GM06990 (cell line): ENCODE measurements around the gene SELENBP1.
"Not testable (repeated sequence)": the region's sequence is repeated elsewhere in the genome, so short reads cannot be mapped to it uniquely, and the experiment has no call there.

Experiments used
- DNase-seq: peaks from one replicate; pipeline ENCODE4 v3.0.0-alpha.2; 2011; ENCODE audit not compliant: insufficient read length; ENCODE audit errors: extremely low read depth
- H3K27me3 ChIP-seq: replicated peaks from 2 replicates; pipeline ENCODE4 v1.6.0; 2011; ENCODE audit warnings: low read length; ENCODE audit not compliant: control insufficient read depth, insufficient read depth
- H3K36me3 ChIP-seq: 2 replicates; pipeline ENCODE4 v1.5.1; 2011; ENCODE audit warnings: low read length; ENCODE audit not compliant: control insufficient read depth, insufficient read depth
- H3K4me3 ChIP-seq: replicated peaks from 2 replicates; pipeline ENCODE4 v1.5.1; 2011; ENCODE audit warnings: low read depth, mild to moderate bottlenecking, control low read depth, low read length
- CTCF ChIP-seq: IDR thresholded peaks from 2 replicates; pipeline ENCODE4 v1.5.1; 2011; ENCODE audit warnings: low read length, control low read depth, mild to moderate bottlenecking, inconsistent platforms; ENCODE audit not compliant: insufficient read depth, poor library complexity, severe bottlenecking

SELENBP1 gene

GRCh38 chr1:151391079-151391563 lies 18.6 kb upstream of the SELENBP1 start:
- no peak for TF ChIP-seq CTCF
- H3K27me3 ChIP-seq, result no peaks in the 10 kb centered on the region

GRCh38 chr1:151390221-151391078 lies 17.9 kb upstream of the SELENBP1 start:
- not testable (repeated sequence) for DNase-seq, H3K4me3 ChIP-seq, H3K27me3 ChIP-seq, H3K36me3 ChIP-seq

More at GRCh38 chr1:151391079-151391563, 18.6 kb upstream of the SELENBP1 start:
- no peak overlapping the region for H3K4me3 ChIP-seq
- no peaks in the 10 kb centered on the region for H3K36me3 ChIP-seq
- no peak for DNase-seq

GRCh38 chr1:151386002-151386401 lies 13.5 kb upstream of the SELENBP1 start:
- no peak for TF ChIP-seq CTCF
- H3K4me3 ChIP-seq, result no peak overlapping the region
- DNase-seq, result no peak
- H3K27me3 ChIP-seq, result no peaks in the 10 kb centered on the region
- no peaks in the 10 kb centered on the region for H3K36me3 ChIP-seq

GRCh38 chr1:151384584-151384983 lies 12.1 kb upstream of the SELENBP1 start:
- Histone ChIP-seq H3K27me3 (no peaks in the 10 kb centered on the region), H3K36me3 (no peaks in the 10 kb centered on the region), H3K4me3 (no peak overlapping the region)
- no peak for DNase-seq
- TF ChIP-seq CTCF, result no peak

- TF ChIP-seq CTCF, result no peak
- Histone ChIP-seq H3K27me3 (no peaks in the 10 kb centered on the region), H3K4me3 (no peak overlapping the region), H3K36me3 (no peaks in the 10 kb centered on the region)
- DNase-seq, result no peak
These were observed 4.8 kb upstream of the SELENBP1 start for GRCh38 chr1:151377150-151377884.

GRCh38 chr1:151373196-151373595 lies 691 bp upstream of the SELENBP1 start:
- Histone ChIP-seq H3K4me3 (no peak overlapping the region), H3K27me3 (no peaks in the 10 kb centered on the region), H3K36me3 (no peaks in the 10 kb centered on the region)
- no peak for DNase-seq
- TF ChIP-seq CTCF, result no peak
